Neural crest cell (in vitro differentiated cells): Measurements from ENCODE around the gene INA. TPM values are rescaled to one million over a fixed set of nuclear protein-coding genes. Genes with fewer than 3 reads are reported as not detected.
"Not testable (repeated sequence)": the region's sequence is repeated elsewhere in the genome, so short reads cannot be mapped to it uniquely, and the experiment has no call there.

Experiments used
- DNase-seq: peaks from one replicate; pipeline ENCODE4 v3.0.0; 2021; ENCODE audit warnings: low read depth, mixed read lengths, low spot score
- H3K27ac Mint-ChIP-seq: one replicate; pipeline ENCODE4 v1.8.0; 2021; ENCODE audit warnings: mild to moderate bottlenecking, mixed read lengths; ENCODE audit not compliant: unreplicated experiment
- H3K27me3 Mint-ChIP-seq: 2 replicates; pipeline ENCODE4 v1.8.0; 2021; ENCODE audit warnings: low read depth, mild to moderate bottlenecking, mixed read lengths
- H3K36me3 Mint-ChIP-seq: 2 replicates; pipeline ENCODE4 v1.8.0; 2021; ENCODE audit warnings: low read depth, mild to moderate bottlenecking, mixed read lengths
- H3K4me1 Mint-ChIP-seq: 2 replicates; pipeline ENCODE4 v1.8.0; 2021; ENCODE audit warnings: mixed read lengths
- H3K4me3 Mint-ChIP-seq: one replicate; pipeline ENCODE4 v1.8.0; 2021; ENCODE audit warnings: mild to moderate bottlenecking, mixed read lengths
- H3K9me3 Mint-ChIP-seq: 2 replicates; pipeline ENCODE4 v1.8.0; 2021; ENCODE audit warnings: mixed read lengths
- total RNA-seq: library from RNA; stranded (reverse); gene quantifications from 2 replicates; pipeline ENCODE4 v1.2.1, GENCODE V29; 2021
- TF ChIP-seq, protein P1 (sequence below): fragments of 200-600 bp; sonication (generic); conservative IDR thresholded peaks from 2 replicates; pipeline ENCODE4 v1.5.0; 2021; ENCODE audit warnings: antibody characterized with exemption, mild to moderate bottlenecking

The INA gene
- total RNA-seq, 1 donor from 2014 or later, result 39.7 TPM

DNA sequence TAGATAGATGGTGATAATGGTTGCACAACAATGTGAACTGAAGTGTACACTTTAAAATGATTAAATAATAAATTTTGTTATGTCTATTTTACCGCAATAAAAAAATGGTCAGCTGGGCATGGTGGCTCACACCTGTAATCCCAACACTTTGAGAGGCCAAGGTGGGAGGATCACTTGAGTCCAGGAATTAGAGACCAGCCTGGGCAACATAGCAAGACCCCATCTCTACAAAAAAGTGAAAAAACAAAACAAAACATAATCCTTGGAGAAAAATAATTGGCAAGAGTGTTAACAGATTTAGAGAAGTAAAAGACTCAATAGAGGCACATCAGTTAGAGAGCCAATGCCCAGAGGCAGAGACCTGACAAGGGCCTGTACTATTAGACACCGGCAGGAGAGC, 41.2 kb upstream of the INA start:
- H3K4me1 Mint-ChIP-seq, result peaks cover 10% of the 10 kb centered on the region
- TF ChIP-seq, protein P1, sequence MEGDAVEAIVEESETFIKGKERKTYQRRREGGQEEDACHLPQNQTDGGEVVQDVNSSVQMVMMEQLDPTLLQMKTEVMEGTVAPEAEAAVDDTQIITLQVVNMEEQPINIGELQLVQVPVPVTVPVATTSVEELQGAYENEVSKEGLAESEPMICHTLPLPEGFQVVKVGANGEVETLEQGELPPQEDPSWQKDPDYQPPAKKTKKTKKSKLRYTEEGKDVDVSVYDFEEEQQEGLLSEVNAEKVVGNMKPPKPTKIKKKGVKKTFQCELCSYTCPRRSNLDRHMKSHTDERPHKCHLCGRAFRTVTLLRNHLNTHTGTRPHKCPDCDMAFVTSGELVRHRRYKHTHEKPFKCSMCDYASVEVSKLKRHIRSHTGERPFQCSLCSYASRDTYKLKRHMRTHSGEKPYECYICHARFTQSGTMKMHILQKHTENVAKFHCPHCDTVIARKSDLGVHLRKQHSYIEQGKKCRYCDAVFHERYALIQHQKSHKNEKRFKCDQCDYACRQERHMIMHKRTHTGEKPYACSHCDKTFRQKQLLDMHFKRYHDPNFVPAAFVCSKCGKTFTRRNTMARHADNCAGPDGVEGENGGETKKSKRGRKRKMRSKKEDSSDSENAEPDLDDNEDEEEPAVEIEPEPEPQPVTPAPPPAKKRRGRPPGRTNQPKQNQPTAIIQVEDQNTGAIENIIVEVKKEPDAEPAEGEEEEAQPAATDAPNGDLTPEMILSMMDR, result no peak
- no peaks in the 10 kb centered on the region for H3K27me3 Mint-ChIP-seq
- no peak overlapping the region for H3K27ac Mint-ChIP-seq
- H3K36me3 Mint-ChIP-seq, result no peaks in the 10 kb centered on the region
- H3K9me3 Mint-ChIP-seq, result no peaks in the 10 kb centered on the region
- no peak for DNase-seq
- no peak overlapping the region for H3K4me3 Mint-ChIP-seq

DNA sequence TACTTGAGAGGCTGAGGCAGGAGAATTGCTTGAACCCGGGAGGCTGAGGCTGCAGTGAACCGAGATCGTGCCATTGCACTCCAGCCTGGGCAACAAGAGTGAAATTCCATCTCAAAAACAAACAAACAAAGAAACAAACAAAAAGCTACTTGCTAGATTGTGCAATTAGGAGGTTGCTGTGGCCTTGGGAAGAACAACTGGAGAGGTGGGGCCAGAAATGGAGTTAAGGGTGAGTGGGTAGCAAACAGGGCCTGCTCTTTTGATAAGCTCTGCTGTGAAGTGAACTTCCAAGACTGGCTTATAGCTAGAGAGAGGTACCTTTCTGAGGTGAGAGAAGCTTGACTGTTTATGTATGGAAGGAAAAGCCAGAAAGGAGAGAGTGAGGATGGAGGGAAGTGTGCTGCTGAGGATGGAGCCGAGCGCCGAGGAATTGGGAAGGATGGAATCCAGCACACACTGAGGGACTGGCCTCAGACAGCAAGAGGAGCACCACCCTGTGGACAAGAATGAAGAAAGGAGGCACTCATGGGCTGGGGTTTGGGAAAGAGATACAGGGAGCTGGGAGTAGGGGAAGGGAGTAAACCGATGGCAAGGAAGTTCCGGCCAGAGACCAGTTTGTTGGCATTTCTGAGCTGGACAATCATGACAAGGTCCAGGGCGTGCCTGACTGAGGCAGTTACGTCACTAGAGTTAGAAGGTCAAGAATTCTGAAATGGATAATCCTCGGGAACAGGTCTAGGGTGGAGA, 38.3 kb upstream of the INA start:
- H3K27me3 Mint-ChIP-seq, result no peaks in the 10 kb centered on the region
- no peak for DNase-seq
- no peak overlapping the region for H3K4me3 Mint-ChIP-seq
- TF ChIP-seq, protein P1, result no peak
- H3K4me1 Mint-ChIP-seq, result no peaks in the 10 kb centered on the region
- H3K36me3 Mint-ChIP-seq, result no peaks in the 10 kb centered on the region
- H3K27ac Mint-ChIP-seq, result peak overlapping the region; percentile 53
- H3K9me3 Mint-ChIP-seq, result no peaks in the 10 kb centered on the region

DNA sequence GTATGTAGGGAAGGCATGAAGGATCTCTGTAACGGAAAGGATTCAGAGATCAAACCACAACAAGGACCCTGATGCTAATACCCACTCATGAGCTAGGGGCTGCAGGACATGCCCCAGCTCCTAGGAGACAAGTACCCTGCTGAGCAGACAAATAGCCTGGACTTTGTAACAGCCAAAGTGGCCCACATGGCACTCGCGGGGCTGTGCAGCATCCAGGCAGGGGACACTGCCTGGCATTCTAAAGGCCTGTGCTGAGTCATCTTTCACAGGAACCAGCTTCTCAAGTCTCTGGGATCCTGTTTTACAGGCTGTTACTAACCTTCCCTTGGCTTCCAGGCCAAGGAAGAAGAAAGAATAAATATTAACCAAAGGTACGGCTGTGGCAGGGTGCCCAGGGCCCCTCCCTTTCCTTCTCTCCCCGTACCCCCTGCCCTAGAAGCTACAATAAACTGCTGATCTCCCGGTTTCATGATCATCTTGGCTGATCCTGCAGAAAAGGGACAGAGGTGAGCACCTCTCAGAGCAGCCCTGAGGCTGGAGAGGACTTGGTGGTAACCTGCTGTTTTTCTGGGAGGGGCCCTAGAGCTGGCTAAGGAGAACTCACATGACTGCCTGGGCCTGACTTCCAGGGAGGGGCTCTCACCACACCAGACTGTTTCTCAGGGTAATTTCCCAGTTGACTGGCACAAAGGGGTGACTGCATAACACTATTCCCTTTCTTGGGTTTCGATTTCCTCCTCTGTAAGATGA, 35.5 kb upstream of the INA start:
- DNase-seq, result no peak
- TF ChIP-seq, protein P1, result no peak
- no peak overlapping the region for H3K27ac Mint-ChIP-seq
- H3K27me3 Mint-ChIP-seq, result no peaks in the 10 kb centered on the region
- H3K4me3 Mint-ChIP-seq, result no peak overlapping the region
- H3K9me3 Mint-ChIP-seq, result no peaks in the 10 kb centered on the region
- H3K36me3 Mint-ChIP-seq, result no peaks in the 10 kb centered on the region
- H3K4me1 Mint-ChIP-seq, result no peaks in the 10 kb centered on the region

DNA sequence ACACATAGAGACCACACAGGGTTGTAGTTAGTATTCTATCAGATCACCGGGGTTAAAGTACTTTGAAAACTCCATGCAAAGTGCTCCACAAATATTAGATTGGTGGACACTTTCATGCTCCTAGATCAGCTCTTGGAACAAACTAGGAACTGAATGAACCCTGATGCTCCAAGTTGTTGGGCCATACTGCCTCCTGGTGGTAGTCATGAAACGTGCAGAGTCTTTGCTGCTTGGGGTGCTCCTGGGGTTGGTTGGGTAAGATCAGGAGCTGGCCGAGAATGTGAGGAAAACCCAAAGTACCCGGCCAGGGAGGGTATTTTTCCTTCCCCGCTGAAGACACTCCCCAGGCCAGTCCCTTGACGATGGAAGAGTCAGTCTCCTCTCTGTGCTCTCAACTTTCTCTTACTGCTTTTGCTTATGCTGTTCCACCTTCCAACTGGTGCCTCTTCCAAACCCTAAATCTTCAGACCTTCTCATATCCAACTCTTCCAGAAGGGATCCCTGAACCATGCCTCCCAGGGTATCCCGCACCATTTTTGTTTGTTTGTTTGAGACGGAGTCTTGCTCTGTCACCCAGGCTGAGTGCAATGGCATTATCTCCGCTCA, 32.2 kb upstream of the INA start:
- H3K9me3 Mint-ChIP-seq, result no peaks in the 10 kb centered on the region
- peak; percentile 57 for DNase-seq
- H3K27ac Mint-ChIP-seq, result no peak overlapping the region

DNA sequence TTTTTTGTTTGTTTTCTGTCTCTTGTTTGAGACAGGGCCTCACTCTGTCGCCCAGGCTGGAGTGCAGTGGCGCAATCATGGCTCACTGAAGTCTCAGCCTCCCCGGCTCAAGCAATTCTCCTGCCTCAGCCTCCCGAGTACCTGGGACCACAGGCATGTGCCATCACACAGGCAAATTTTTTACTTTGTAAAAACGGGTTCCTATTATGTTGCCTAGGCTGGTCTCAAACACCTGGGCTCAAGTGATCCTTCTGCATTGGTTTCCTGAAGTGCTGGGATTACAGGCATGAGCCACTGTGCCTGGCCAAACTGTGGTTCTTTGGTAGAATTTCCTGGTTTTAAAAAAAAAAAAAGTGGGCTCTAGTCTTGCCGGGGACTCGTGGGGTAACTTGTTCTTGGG, 31.4 kb upstream of the INA start, which contains the start of gene RPEL1:
Gene RPEL1, plus strand, starts transcription at position 301 of the 400 bp plus-strand sequence. CDS start 110 bp downstream, outside the sequence.
- not testable (repeated sequence) for DNase-seq, H3K4me3 Mint-ChIP-seq, H3K4me1 Mint-ChIP-seq, H3K27me3 Mint-ChIP-seq, H3K9me3 Mint-ChIP-seq, H3K36me3 Mint-ChIP-seq, H3K27ac Mint-ChIP-seq

More for the DNA sequence above, 32.2 kb upstream of the INA start:
- TF ChIP-seq, protein P1, result peak; percentile 85
- Mint-ChIP-seq H3K4me3 (no peak overlapping the region), H3K36me3 (no peaks in the 10 kb centered on the region), H3K4me1 (no peaks in the 10 kb centered on the region), H3K27me3 (no peaks in the 10 kb centered on the region)
